OCI-M1 (cell line): ENCODE results near the gene TPGS1.

Experiments
- DNase-seq: peaks from one replicate; lab custom pipeline; 2025; lab: John Stamatoyannopoulos, UW

TPGS1 gene

GRCh38 chr19:518598-519231, 11.4 kb downstream of the TPGS1 start:
- no peak for DNase-seq

- DNase-seq: no peak
Observed at GRCh38 chr19:519449-519865, 12.2 kb downstream of the TPGS1 start.

GRCh38 chr19:522726-523125, 15.4 kb downstream of the TPGS1 start:
- DNase-seq: no peak

- DNase-seq: no peak
Observed at GRCh38 chr19:524062-524674, 16.9 kb downstream of the TPGS1 start.

- no peak for DNase-seq
Observed at GRCh38 chr19:525029-525428, 17.7 kb downstream of the TPGS1 start.

GRCh38 chr19:525857-526419, 18.6 kb downstream of the TPGS1 start:
- peak; percentile 0 for DNase-seq

GRCh38 chr19:530134-531008, 23.1 kb downstream of the TPGS1 start:
- no peak for DNase-seq

- DNase-seq: peak; percentile 86
Observed at GRCh38 chr19:531009-531752, 23.9 kb downstream of the TPGS1 start.

- no peak for DNase-seq
Observed at GRCh38 chr19:531753-532560, 24.7 kb downstream of the TPGS1 start, which contains the start of gene CDC34. Gene CDC34 (plus strand): TSS chr19:531760. CDS start chr19:531932, 172 bp downstream.

GRCh38 chr19:532561-533363, 25.5 kb downstream of the TPGS1 start:
- DNase-seq: peak; percentile 70

- no peak for DNase-seq
Observed at GRCh38 chr19:533364-534058, 26.2 kb downstream of the TPGS1 start.

- no peak for DNase-seq
Observed at GRCh38 chr19:534088-534487, 26.8 kb downstream of the TPGS1 start.

- no peak for DNase-seq
Observed at GRCh38 chr19:535017-535835, 27.9 kb downstream of the TPGS1 start.

GRCh38 chr19:536031-536880, 29.0 kb downstream of the TPGS1 start:
- no peak for DNase-seq

- DNase-seq: no peak
Observed at GRCh38 chr19:536881-537404, 29.6 kb downstream of the TPGS1 start.

- no peak for DNase-seq
Observed at GRCh38 chr19:538641-539428, 31.5 kb downstream of the TPGS1 start.
